ENCODE results near the gene FOXN3.

GRCh38 chr14:89160437-89160836 lies 256.6 kb downstream of the FOXN3 start:
- TF ChIP-seq CTCF (IDR thresholded peaks at IDR 0.05) (no peak), RAD21 (conservative IDR thresholded peaks at IDR 0.05 in 1 of 2, IDR thresholded peaks at IDR 0.05 in 1 of 2) (no peak), CEBPB (IDR thresholded peaks at IDR 0.05) (no peak), POLR2A (IDR thresholded peaks at IDR 0.05; ENCODE audit: low read length) (no peak)
